Measurements from ENCODE around the gene CACNA1D. TPM values are rescaled to one million over a fixed set of nuclear protein-coding genes. Genes with fewer than 3 reads are reported as not detected.

Gene CACNA1D
- total and polyA plus RNA-seq, 9 of the 15 experiments (the other 6 are each of a cell fraction or from before 2014, with no cell fraction given), result 0.29 TPM; not detected in 8

DNA sequence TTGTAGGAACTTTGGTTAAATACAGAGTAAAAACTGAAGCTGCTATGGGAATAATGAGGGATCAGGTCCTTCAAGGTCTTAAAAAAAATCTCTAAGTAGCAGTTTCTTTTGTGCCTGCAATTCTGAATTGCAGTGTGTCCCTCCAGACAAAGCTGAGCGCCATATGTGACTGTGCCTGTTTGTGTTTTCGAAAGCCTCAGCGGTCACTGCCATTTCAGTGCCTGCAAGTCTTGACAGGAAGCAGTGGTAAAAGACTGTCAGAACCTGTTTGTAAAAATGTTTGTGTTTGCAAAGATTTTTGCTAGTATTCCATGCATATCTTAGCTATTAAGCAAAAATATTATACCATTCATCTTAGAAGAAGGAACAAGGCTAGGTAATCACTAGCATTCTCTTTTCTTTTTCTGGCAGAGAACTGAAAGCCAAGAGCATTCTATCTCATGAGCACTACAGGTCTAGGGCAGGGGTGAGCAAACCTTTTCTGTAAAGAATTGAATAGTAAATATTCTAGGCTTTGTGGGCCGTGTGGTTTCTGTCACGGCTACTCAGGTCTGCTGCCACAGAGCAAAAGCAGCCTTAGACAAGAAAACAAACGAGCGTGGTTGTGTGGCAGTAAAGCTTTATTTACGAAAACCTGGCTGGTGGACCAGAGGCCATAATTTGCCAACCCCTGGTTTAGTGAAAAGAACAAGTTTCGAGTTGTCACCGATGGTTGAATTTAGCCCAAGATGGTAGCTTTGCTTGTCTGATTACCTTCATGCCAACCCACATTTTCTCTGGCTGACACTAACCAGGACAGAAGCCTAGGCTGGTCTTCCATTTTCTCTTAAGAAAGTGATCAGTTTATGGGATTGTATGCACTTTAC, 134.4 kb downstream of the CACNA1D start:
- FAIRE-seq, result no peak
- POLR2A ChIA-PET, result no interaction called here
- TF ChIP-seq, protein P1, sequence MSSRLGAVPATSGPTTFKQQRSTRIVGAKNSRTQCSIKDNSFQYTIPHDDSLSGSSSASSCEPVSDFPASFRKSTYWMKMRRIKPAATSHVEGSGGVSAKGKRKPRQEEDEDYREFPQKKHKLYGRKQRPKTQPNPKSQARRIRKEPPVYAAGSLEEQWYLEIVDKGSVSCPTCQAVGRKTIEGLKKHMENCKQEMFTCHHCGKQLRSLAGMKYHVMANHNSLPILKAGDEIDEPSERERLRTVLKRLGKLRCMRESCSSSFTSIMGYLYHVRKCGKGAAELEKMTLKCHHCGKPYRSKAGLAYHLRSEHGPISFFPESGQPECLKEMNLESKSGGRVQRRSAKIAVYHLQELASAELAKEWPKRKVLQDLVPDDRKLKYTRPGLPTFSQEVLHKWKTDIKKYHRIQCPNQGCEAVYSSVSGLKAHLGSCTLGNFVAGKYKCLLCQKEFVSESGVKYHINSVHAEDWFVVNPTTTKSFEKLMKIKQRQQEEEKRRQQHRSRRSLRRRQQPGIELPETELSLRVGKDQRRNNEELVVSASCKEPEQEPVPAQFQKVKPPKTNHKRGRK (tag; IDR thresholded peaks at IDR 0.05), result no peak
- TF ChIP-seq ZNF561 (CRISPR knock-in tag; conservative IDR thresholded peaks at IDR 0.05), result no peak
- TF ChIP-seq MIER1 (IDR thresholded peaks at IDR 0.05; ENCODE audit: low read depth), result no peak
- TF ChIP-seq HMGN3 (IDR thresholded peaks at IDR 0.05; ENCODE audit: borderline replicate concordance, extremely low read depth, insufficient read length, low read depth, low read length), result no peak
- no peak for TF ChIP-seq ZFP36 (IDR thresholded peaks at IDR 0.05; ENCODE audit: low read depth, low read length, partially characterized antibody)
- TF ChIP-seq THRAP3 (IDR thresholded peaks at IDR 0.05; ENCODE audit: borderline replicate concordance), result no peak
- TF ChIP-seq, protein P2, sequence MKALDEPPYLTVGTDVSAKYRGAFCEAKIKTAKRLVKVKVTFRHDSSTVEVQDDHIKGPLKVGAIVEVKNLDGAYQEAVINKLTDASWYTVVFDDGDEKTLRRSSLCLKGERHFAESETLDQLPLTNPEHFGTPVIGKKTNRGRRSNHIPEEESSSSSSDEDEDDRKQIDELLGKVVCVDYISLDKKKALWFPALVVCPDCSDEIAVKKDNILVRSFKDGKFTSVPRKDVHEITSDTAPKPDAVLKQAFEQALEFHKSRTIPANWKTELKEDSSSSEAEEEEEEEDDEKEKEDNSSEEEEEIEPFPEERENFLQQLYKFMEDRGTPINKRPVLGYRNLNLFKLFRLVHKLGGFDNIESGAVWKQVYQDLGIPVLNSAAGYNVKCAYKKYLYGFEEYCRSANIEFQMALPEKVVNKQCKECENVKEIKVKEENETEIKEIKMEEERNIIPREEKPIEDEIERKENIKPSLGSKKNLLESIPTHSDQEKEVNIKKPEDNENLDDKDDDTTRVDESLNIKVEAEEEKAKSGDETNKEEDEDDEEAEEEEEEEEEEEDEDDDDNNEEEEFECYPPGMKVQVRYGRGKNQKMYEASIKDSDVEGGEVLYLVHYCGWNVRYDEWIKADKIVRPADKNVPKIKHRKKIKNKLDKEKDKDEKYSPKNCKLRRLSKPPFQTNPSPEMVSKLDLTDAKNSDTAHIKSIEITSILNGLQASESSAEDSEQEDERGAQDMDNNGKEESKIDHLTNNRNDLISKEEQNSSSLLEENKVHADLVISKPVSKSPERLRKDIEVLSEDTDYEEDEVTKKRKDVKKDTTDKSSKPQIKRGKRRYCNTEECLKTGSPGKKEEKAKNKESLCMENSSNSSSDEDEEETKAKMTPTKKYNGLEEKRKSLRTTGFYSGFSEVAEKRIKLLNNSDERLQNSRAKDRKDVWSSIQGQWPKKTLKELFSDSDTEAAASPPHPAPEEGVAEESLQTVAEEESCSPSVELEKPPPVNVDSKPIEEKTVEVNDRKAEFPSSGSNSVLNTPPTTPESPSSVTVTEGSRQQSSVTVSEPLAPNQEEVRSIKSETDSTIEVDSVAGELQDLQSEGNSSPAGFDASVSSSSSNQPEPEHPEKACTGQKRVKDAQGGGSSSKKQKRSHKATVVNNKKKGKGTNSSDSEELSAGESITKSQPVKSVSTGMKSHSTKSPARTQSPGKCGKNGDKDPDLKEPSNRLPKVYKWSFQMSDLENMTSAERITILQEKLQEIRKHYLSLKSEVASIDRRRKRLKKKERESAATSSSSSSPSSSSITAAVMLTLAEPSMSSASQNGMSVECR (CRISPR knock-in tag; IDR thresholded peaks at IDR 0.05), result no peak
- TF ChIP-seq SMAD3 (CRISPR knock-in tag; conservative IDR thresholded peaks at IDR 0.05), result no peak
- TF ChIP-seq ZNF23 (CRISPR knock-in tag; IDR thresholded peaks at IDR 0.05), result no peak
- no peak for TF ChIP-seq PCBP2 (IDR thresholded peaks at IDR 0.05; ENCODE audit: low read depth, low read length, poor library complexity, severe bottlenecking)
- TF ChIP-seq ARID2 (IDR thresholded peaks at IDR 0.05), result no peak
- TF ChIP-seq EWSR1 (IDR thresholded peaks at IDR 0.05; ENCODE audit: borderline replicate concordance, low read depth, partially characterized antibody), result no peak
- no peak for TF ChIP-seq DACH1 (IDR thresholded peaks at IDR 0.05; ENCODE audit: partially characterized antibody)
- no peak for TF ChIP-seq CREBBP (IDR thresholded peaks at IDR 0.05; ENCODE audit: low read depth, low read length)
- TF ChIP-seq BRF1 (IDR thresholded peaks at IDR 0.05; ENCODE audit: borderline replicate concordance, extremely low read depth, insufficient read length), result no peak
- TF ChIP-seq FOS (IDR thresholded peaks at IDR 0.05; ENCODE audit: extremely low read depth, insufficient read length), result no peak
- no peak for TF ChIP-seq ZNF77 (CRISPR knock-in tag; IDR thresholded peaks at IDR 0.05)

More for the DNA sequence above, 134.4 kb downstream of the CACNA1D start:
- no peaks in the 10 kb centered on the region for H3K9me1 ChIP-seq (ENCODE audit: control insufficient read depth, insufficient read depth, low read length)
- CTCF ChIA-PET (ENCODE audit: low intra/inter-chr PET ratio), result no interaction called here
- H3K27me3 ChIP-seq (ENCODE audit: control insufficient read depth in 2 of 2, insufficient read depth in 2 of 2, low read length in 2 of 2), result peaks cover 0 to 12% of the 10 kb centered on the region in 2 experiments; a peak in 2 of 5 replicates
- H3K4me2 ChIP-seq (ENCODE audit: insufficient read depth, low read length), result no peak overlapping the region
- in situ Hi-C loops (cut with MboI), result no loop called here
- DNase-seq (ENCODE audit: extremely low read depth in 1 of 4, low spot score in 3 of 4) (no peak), ATAC-seq (no peak)
- no peak overlapping the region for H3K27ac ChIP-seq (ENCODE audit: extremely low read depth, low read depth, low read length)
- no peaks in the 10 kb centered on the region for H3K36me3 ChIP-seq (ENCODE audit: control insufficient read depth, insufficient read depth, low read length)
- H3K9me3 ChIP-seq (replicated peaks; ENCODE audit: control insufficient read depth, insufficient read depth, low read depth, low read length), result no peaks in the 10 kb centered on the region
- 3% methylated on average over 10 of the region's 10 CpGs for WGBS (ENCODE audit: insufficient coverage, low coverage, missing lambda C conversion rate)
- intact Hi-C loops (cut with micrococcal nuclease), result no loop called here
- no peak overlapping the region for H2AFZ ChIP-seq (ENCODE audit: low read depth, low read length)
- no peak overlapping the region for H3K4me3 ChIP-seq
- H3K9ac ChIP-seq (ENCODE audit: insufficient read depth in 1 of 2, low read depth in 2 of 2, low read length in 2 of 2), result no peak overlapping the region
- H3K79me2 ChIP-seq (ENCODE audit: control insufficient read depth, insufficient read depth, low read length), result no peaks in the 10 kb centered on the region
- BruUV-seq (replicated peaks), result no TSS peak
- H4K20me1 ChIP-seq (replicated peaks; ENCODE audit: control insufficient read depth, insufficient read depth, low read length), result no peaks in the 10 kb centered on the region
- H3K4me1 ChIP-seq (replicated peaks in 1 of 2; ENCODE audit: control insufficient read depth in 2 of 2, insufficient read depth in 2 of 2, low read length in 2 of 2), result no peaks in the 10 kb centered on the region; a peak in 1 of 5 replicates

All from K562 (cell line).